GM12874 (cell line): ENCODE data around the gene COL26A1.

Experiments
- CTCF ChIP-seq: IDR thresholded peaks from 2 replicates; pipeline ENCODE4 v1.5.1; 2011; ENCODE audit warnings: low read depth, mild to moderate bottlenecking, control low read depth, low read length, moderate library complexity; ENCODE audit not compliant: insufficient read depth

The COL26A1 gene

GRCh38 chr7:101590663-101591435 is 228.2 kb downstream of the COL26A1 start:
- no peak for TF ChIP-seq CTCF

GRCh38 chr7:101591504-101591903 is 228.8 kb downstream of the COL26A1 start:
- TF ChIP-seq CTCF = no peak

GRCh38 chr7:101593556-101593955 is 230.9 kb downstream of the COL26A1 start:
- no peak for TF ChIP-seq CTCF

- TF ChIP-seq CTCF = no peak
These were observed 232.1 kb downstream of the COL26A1 start for GRCh38 chr7:101594790-101595189.

GRCh38 chr7:101595246-101595645 is 232.6 kb downstream of the COL26A1 start:
- TF ChIP-seq CTCF = no peak

GRCh38 chr7:101595766-101596537 is 233.3 kb downstream of the COL26A1 start:
- no peak for TF ChIP-seq CTCF

- TF ChIP-seq CTCF = no peak
These were observed 234.2 kb downstream of the COL26A1 start for GRCh38 chr7:101596898-101597297.
